ENCODE results near the gene NMNAT1.
A peak's percentile ranks its signal among the peaks of the same experiment; 100 is the strongest.
"Not testable (repeated sequence)": the region's sequence is repeated elsewhere in the genome, so short reads cannot be mapped to it uniquely, and the experiment has no call there.

NMNAT1 gene

GRCh38 chr1:9909234-9910046 is 33.8 kb upstream of the NMNAT1 start:
- Histone ChIP-seq H3K9ac (ENCODE audit: low read length) (peak overlapping the region; percentile 49), H3K4me1 (ENCODE audit: control insufficient read depth, insufficient read depth, low read length) (peaks cover 15% of the 10 kb centered on the region), H3K27me3 (ENCODE audit: control insufficient read depth, insufficient read depth, low read length) (no peaks in the 10 kb centered on the region), H3K27ac (ENCODE audit: low read depth, low read length) (no peak overlapping the region), H3K4me3 (ENCODE audit: low read length) (peak overlapping the region; percentile 93), H3K36me3 (ENCODE audit: control insufficient read depth, insufficient read depth, low read length) (no peaks in the 10 kb centered on the region)

- H3K4me3 ChIP-seq (ENCODE audit: low read length) = peak within 1 kb of the TSS; percentile 93
- no peaks in the 10 kb centered on the region for H3K27me3 ChIP-seq (ENCODE audit: control insufficient read depth, insufficient read depth, low read length)
- peaks cover 15% of the 10 kb centered on the region for H3K4me1 ChIP-seq (ENCODE audit: control insufficient read depth, insufficient read depth, low read length)
- peak within 1 kb of the TSS; percentile 49 for H3K9ac ChIP-seq (ENCODE audit: low read length)
- H3K36me3 ChIP-seq (ENCODE audit: control insufficient read depth, insufficient read depth, low read length) = no peaks in the 10 kb centered on the region
- H3K27ac ChIP-seq (ENCODE audit: low read depth, low read length) = peak within 1 kb of the TSS; percentile 95
These were observed 33.2 kb upstream of the NMNAT1 start, which contains the start of gene CTNNBIP1 for GRCh38 chr1:9910076-9910422. CTNNBIP1 (minus strand) TSS chr1:9910269; CDS start chr1:9872064, 38,205 bp downstream.

GRCh38 chr1:9910423-9911178 is 32.7 kb upstream of the NMNAT1 start:
- Histone ChIP-seq H3K4me1 (ENCODE audit: control insufficient read depth, insufficient read depth, low read length) (peaks cover 15% of the 10 kb centered on the region), H3K27ac (ENCODE audit: low read depth, low read length) (peak overlapping the region; percentile 95), H3K4me3 (ENCODE audit: low read length) (peak overlapping the region; percentile 61), H3K27me3 (ENCODE audit: control insufficient read depth, insufficient read depth, low read length) (no peaks in the 10 kb centered on the region), H3K9ac (ENCODE audit: low read length) (peak overlapping the region; percentile 17), H3K36me3 (ENCODE audit: control insufficient read depth, insufficient read depth, low read length) (no peaks in the 10 kb centered on the region)

GRCh38 chr1:9912264-9912936 is 30.9 kb upstream of the NMNAT1 start:
- no peaks in the 10 kb centered on the region for H3K36me3 ChIP-seq (ENCODE audit: control insufficient read depth, insufficient read depth, low read length)
- H3K27me3 ChIP-seq (ENCODE audit: control insufficient read depth, insufficient read depth, low read length) = no peaks in the 10 kb centered on the region
- H3K9ac ChIP-seq (ENCODE audit: low read length) = no peak overlapping the region
- no peak overlapping the region for H3K4me3 ChIP-seq (ENCODE audit: low read length)
- H3K4me1 ChIP-seq (ENCODE audit: control insufficient read depth, insufficient read depth, low read length) = peaks cover 15% of the 10 kb centered on the region
- no peak overlapping the region for H3K27ac ChIP-seq (ENCODE audit: low read depth, low read length)

GRCh38 chr1:9914610-9914937 is 28.7 kb upstream of the NMNAT1 start:
- Histone ChIP-seq H3K27me3 (ENCODE audit: control insufficient read depth, insufficient read depth, low read length) (no peaks in the 10 kb centered on the region), H3K27ac (ENCODE audit: low read depth, low read length) (no peak overlapping the region), H3K36me3 (ENCODE audit: control insufficient read depth, insufficient read depth, low read length) (no peaks in the 10 kb centered on the region), H3K4me3 (ENCODE audit: low read length) (no peak overlapping the region), H3K9ac (ENCODE audit: low read length) (no peak overlapping the region), H3K4me1 (ENCODE audit: control insufficient read depth, insufficient read depth, low read length) (peaks cover 5% of the 10 kb centered on the region)

- H3K36me3 ChIP-seq (ENCODE audit: control insufficient read depth, insufficient read depth, low read length) = no peaks in the 10 kb centered on the region
- H3K27me3 ChIP-seq (ENCODE audit: control insufficient read depth, insufficient read depth, low read length) = no peaks in the 10 kb centered on the region
- no peak overlapping the region for H3K4me3 ChIP-seq (ENCODE audit: low read length)
- H3K27ac ChIP-seq (ENCODE audit: low read depth, low read length) = no peak overlapping the region
- H3K4me1 ChIP-seq (ENCODE audit: control insufficient read depth, insufficient read depth, low read length) = no peaks in the 10 kb centered on the region
- no peak overlapping the region for H3K9ac ChIP-seq (ENCODE audit: low read length)
These were observed 26.8 kb upstream of the NMNAT1 start for GRCh38 chr1:9916452-9916851.

GRCh38 chr1:9917495-9917894 is 25.8 kb upstream of the NMNAT1 start:
- H3K4me1 ChIP-seq (ENCODE audit: control insufficient read depth, insufficient read depth, low read length); H3K4me3 ChIP-seq (ENCODE audit: low read length); H3K27me3 ChIP-seq (ENCODE audit: control insufficient read depth, insufficient read depth, low read length); H3K27ac ChIP-seq (ENCODE audit: low read depth, low read length); H3K36me3 ChIP-seq (ENCODE audit: control insufficient read depth, insufficient read depth, low read length); H3K9ac ChIP-seq (ENCODE audit: low read length): not testable (repeated sequence)

GRCh38 chr1:9917901-9918300 is 25.4 kb upstream of the NMNAT1 start:
- Histone ChIP-seq H3K4me3 (ENCODE audit: low read length) (no peak overlapping the region), H3K9ac (ENCODE audit: low read length) (no peak overlapping the region)

GRCh38 chr1:9920606-9921005 is 22.7 kb upstream of the NMNAT1 start:
- Histone ChIP-seq H3K36me3 (ENCODE audit: control insufficient read depth, insufficient read depth, low read length) (no peaks in the 10 kb centered on the region), H3K9ac (ENCODE audit: low read length) (no peak overlapping the region), H3K4me1 (ENCODE audit: control insufficient read depth, insufficient read depth, low read length) (no peaks in the 10 kb centered on the region), H3K4me3 (ENCODE audit: low read length) (no peak overlapping the region), H3K27ac (ENCODE audit: low read depth, low read length) (no peak overlapping the region), H3K27me3 (ENCODE audit: control insufficient read depth, insufficient read depth, low read length) (no peaks in the 10 kb centered on the region)

More at GRCh38 chr1:9917901-9918300, 25.4 kb upstream of the NMNAT1 start:
- Histone ChIP-seq H3K27me3 (ENCODE audit: control insufficient read depth, insufficient read depth, low read length) (no peaks in the 10 kb centered on the region), H3K36me3 (ENCODE audit: control insufficient read depth, insufficient read depth, low read length) (no peaks in the 10 kb centered on the region), H3K4me1 (ENCODE audit: control insufficient read depth, insufficient read depth, low read length) (no peaks in the 10 kb centered on the region), H3K27ac (ENCODE audit: low read depth, low read length) (no peak overlapping the region)

GRCh38 chr1:9922342-9922741 is 20.9 kb upstream of the NMNAT1 start:
- H3K9ac ChIP-seq (ENCODE audit: low read length) = no peak overlapping the region
- no peak overlapping the region for H3K27ac ChIP-seq (ENCODE audit: low read depth, low read length)
- H3K27me3 ChIP-seq (ENCODE audit: control insufficient read depth, insufficient read depth, low read length) = no peaks in the 10 kb centered on the region
- H3K36me3 ChIP-seq (ENCODE audit: control insufficient read depth, insufficient read depth, low read length) = no peaks in the 10 kb centered on the region
- no peak overlapping the region for H3K4me3 ChIP-seq (ENCODE audit: low read length)
- H3K4me1 ChIP-seq (ENCODE audit: control insufficient read depth, insufficient read depth, low read length) = no peaks in the 10 kb centered on the region

- Histone ChIP-seq H3K27ac (ENCODE audit: low read depth, low read length) (no peak overlapping the region), H3K27me3 (ENCODE audit: control insufficient read depth, insufficient read depth, low read length) (no peaks in the 10 kb centered on the region), H3K4me1 (ENCODE audit: control insufficient read depth, insufficient read depth, low read length) (no peaks in the 10 kb centered on the region), H3K36me3 (ENCODE audit: control insufficient read depth, insufficient read depth, low read length) (peaks cover 2% of the 10 kb centered on the region), H3K9ac (ENCODE audit: low read length) (no peak overlapping the region), H3K4me3 (ENCODE audit: low read length) (no peak overlapping the region)
These were observed 16.0 kb upstream of the NMNAT1 start for GRCh38 chr1:9927259-9927658.
